Measurements from ENCODE around the gene MTRF1L. TPM values are rescaled to one million over a fixed set of nuclear protein-coding genes. Genes with fewer than 3 reads are reported as not detected.

The MTRF1L gene
- polyA plus RNA-seq, 1 donor (not counting 4 experiments of a cell fraction or from before 2014, with no cell fraction given) = 19.0 TPM

- Histone ChIP-seq H3K4me2 (ENCODE audit: control insufficient read depth, extremely low read depth, insufficient read depth, low read depth, low read length) (no peak overlapping the region), H3K27ac (ENCODE audit: control insufficient read depth, insufficient read depth, low read length) (no peak overlapping the region), H4K20me1 (ENCODE audit: control insufficient read depth, extremely low read depth, insufficient read depth, low read length) (no peaks in the 10 kb centered on the region), H3K4me3 (ENCODE audit: control insufficient read depth in 2 of 3, extremely low read depth in 1 of 3, insufficient read depth in 2 of 3, low read depth in 1 of 3, low read length in 3 of 3) (no peak overlapping the region), H3K36me3 (ENCODE audit: control insufficient read depth in 2 of 2, extremely low read depth in 1 of 2, insufficient read depth in 2 of 2, low read length in 2 of 2) (no peaks in the 10 kb centered on the region), H3K79me2 (ENCODE audit: control insufficient read depth, insufficient read depth, low read length) (no peaks in the 10 kb centered on the region), H3K9ac (ENCODE audit: control insufficient read depth, extremely low read depth, insufficient read depth, low read length) (no peak overlapping the region), H2AFZ (ENCODE audit: control insufficient read depth, low read length) (no peak overlapping the region), H3K9me1 (ENCODE audit: control insufficient read depth, extremely low read depth, insufficient read depth, low read length) (no peaks in the 10 kb centered on the region), H3K27me3 (ENCODE audit: control insufficient read depth, extremely low read depth, insufficient read depth, low read length) (no peaks in the 10 kb centered on the region), H3K4me1 (ENCODE audit: control insufficient read depth, extremely low read depth, insufficient read depth, low read length) (no peaks in the 10 kb centered on the region), H3K9me3 (ENCODE audit: control insufficient read depth, low read depth, low read length) (no peaks in the 10 kb centered on the region)
- dilution Hi-C loops (cut with MboI; ENCODE audit: extremely low pct_ligation_motif_present, low sequenced_read_pairs) = no loop called here
- TF ChIP-seq EZH2 (IDR thresholded peaks at IDR 0.05; ENCODE audit: low read length) (no peak), CTCF (optimal IDR thresholded peaks at IDR 0.05 in 1 of 3, IDR thresholded peaks at IDR 0.05 in 1 of 3, conservative IDR thresholded peaks at IDR 0.05 in 1 of 3; ENCODE audit: extremely low read depth in 1 of 3, insufficient read depth in 2 of 3, low read length in 3 of 3) (no peak)
- no peak for FAIRE-seq
- DNase-seq (ENCODE audit: low read depth, low spot score) = no peak
These were observed 10.3 kb upstream of the MTRF1L start for GRCh38 chr6:153012856-153013255.

GRCh38 chr6:153003366-153003690 lies 819 bp upstream of the MTRF1L start:
- Histone ChIP-seq H3K9me1 (ENCODE audit: control insufficient read depth, extremely low read depth, insufficient read depth, low read length) (no peaks in the 10 kb centered on the region), H3K27ac (ENCODE audit: control insufficient read depth, insufficient read depth, low read length) (peak overlapping the region; percentile 90), H3K4me3 (ENCODE audit: control insufficient read depth in 2 of 3, extremely low read depth in 1 of 3, insufficient read depth in 2 of 3, low read depth in 1 of 3, low read length in 3 of 3) (peak overlapping the region; percentile 55 to 99 (median 98)), H2AFZ (ENCODE audit: control insufficient read depth, low read length) (peak overlapping the region; percentile 97), H4K20me1 (ENCODE audit: control insufficient read depth, extremely low read depth, insufficient read depth, low read length) (peaks cover 3% of the 10 kb centered on the region), H3K79me2 (ENCODE audit: control insufficient read depth, insufficient read depth, low read length) (peaks cover 43% of the 10 kb centered on the region), H3K9me3 (ENCODE audit: control insufficient read depth, low read depth, low read length) (no peaks in the 10 kb centered on the region), H3K27me3 (ENCODE audit: control insufficient read depth, extremely low read depth, insufficient read depth, low read length) (no peaks in the 10 kb centered on the region), H3K4me2 (ENCODE audit: control insufficient read depth, extremely low read depth, insufficient read depth, low read depth, low read length) (peak overlapping the region; percentile 99), H3K4me1 (ENCODE audit: control insufficient read depth, extremely low read depth, insufficient read depth, low read length) (peaks cover 15% of the 10 kb centered on the region), H3K36me3 (ENCODE audit: control insufficient read depth in 2 of 2, extremely low read depth in 1 of 2, insufficient read depth in 2 of 2, low read length in 2 of 2) (peaks cover 0 to 12% of the 10 kb centered on the region in 2 experiments), H3K9ac (ENCODE audit: control insufficient read depth, extremely low read depth, insufficient read depth, low read length) (peak overlapping the region; percentile 93)
- dilution Hi-C loops (cut with MboI; ENCODE audit: extremely low pct_ligation_motif_present, low sequenced_read_pairs) = no loop called here
- no peak for TF ChIP-seq EZH2 (IDR thresholded peaks at IDR 0.05; ENCODE audit: low read length)
- TF ChIP-seq CTCF (optimal IDR thresholded peaks at IDR 0.05 in 1 of 3, IDR thresholded peaks at IDR 0.05 in 1 of 3, conservative IDR thresholded peaks at IDR 0.05 in 1 of 3; ENCODE audit: extremely low read depth in 1 of 3, insufficient read depth in 2 of 3, low read length in 3 of 3) = no peak
- no peak for DNase-seq (ENCODE audit: low read depth, low spot score)
- FAIRE-seq = peak; percentile 34

Measured in keratinocyte (primary cell).